ENCODE data around the gene AQP5. TPM values are rescaled to one million over a fixed set of nuclear protein-coding genes. Genes with fewer than 3 reads are reported as not detected.

The AQP5 gene
- total RNA-seq, 2 donors from 2014 or later, result not detected

- Mint-ChIP-seq H3K4me3 (peak overlapping the region; percentile 76 to 78), H3K9me3 (no peaks in the 10 kb centered on the region), H3K4me1 (ENCODE audit: low read depth) (peaks cover 6% of the 10 kb centered on the region), H3K27me3 (ENCODE audit: low read depth) (peaks cover 40% of the 10 kb centered on the region), H3K36me3 (ENCODE audit: insufficient read depth in 2 of 2) (no peaks in the 10 kb centered on the region), H3K27ac (no peak overlapping the region)
- peak; percentile 93 to 96 for DNase-seq
- peak; percentile 87 to 88 for ATAC-seq (replicated peaks in 1 of 2)
Observed at GRCh38 chr12:49967042-49967776, 5.5 kb downstream of the AQP5 start.

DNA sequence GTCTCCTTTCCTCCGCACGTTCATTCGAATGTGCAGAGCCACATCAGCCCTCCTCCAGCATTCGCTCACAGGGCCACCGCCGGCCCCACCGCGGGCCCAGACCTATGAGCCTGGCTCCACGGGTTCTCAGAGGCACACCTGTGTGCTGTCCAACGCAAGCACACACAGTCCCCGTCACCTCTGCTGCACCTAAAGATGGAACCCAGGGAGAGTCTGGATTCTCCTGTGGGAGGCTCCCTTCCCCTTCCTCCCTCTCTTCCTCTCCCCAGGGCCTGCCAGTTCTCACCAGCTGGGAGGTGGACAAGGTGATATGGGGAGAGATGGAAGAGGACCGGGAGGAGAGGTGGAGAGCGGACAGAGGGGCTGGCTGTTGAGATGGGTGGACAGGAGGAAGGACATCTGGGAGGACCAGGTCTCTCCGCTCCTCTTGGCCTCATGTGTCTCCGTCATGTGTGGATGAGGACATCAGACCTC, 6.1 kb downstream of the AQP5 start:
- no peaks in the 10 kb centered on the region for H3K36me3 Mint-ChIP-seq (ENCODE audit: insufficient read depth in 2 of 2)
- peak overlapping the region; percentile 76 to 78 for H3K4me3 Mint-ChIP-seq
- no peaks in the 10 kb centered on the region for H3K9me3 Mint-ChIP-seq
- peaks cover 34% of the 10 kb centered on the region for H3K27me3 Mint-ChIP-seq (ENCODE audit: low read depth)
- DNase-seq, result no peak
- ATAC-seq (replicated peaks in 1 of 2), result no peak
- H3K27ac Mint-ChIP-seq, result no peak overlapping the region
- H3K4me1 Mint-ChIP-seq (ENCODE audit: low read depth), result peaks cover 6% of the 10 kb centered on the region

GRCh38 chr12:49968471-49968870, 6.8 kb downstream of the AQP5 start:
- no peak overlapping the region for H3K4me3 Mint-ChIP-seq
- DNase-seq (no peak), ATAC-seq (replicated peaks in 1 of 2) (no peak)
- no peaks in the 10 kb centered on the region for H3K9me3 Mint-ChIP-seq
- H3K36me3 Mint-ChIP-seq (ENCODE audit: insufficient read depth in 2 of 2), result no peaks in the 10 kb centered on the region
- H3K4me1 Mint-ChIP-seq (ENCODE audit: low read depth), result peaks cover 6% of the 10 kb centered on the region
- H3K27me3 Mint-ChIP-seq (ENCODE audit: low read depth), result peaks cover 27% of the 10 kb centered on the region
- no peak overlapping the region for H3K27ac Mint-ChIP-seq

DNA sequence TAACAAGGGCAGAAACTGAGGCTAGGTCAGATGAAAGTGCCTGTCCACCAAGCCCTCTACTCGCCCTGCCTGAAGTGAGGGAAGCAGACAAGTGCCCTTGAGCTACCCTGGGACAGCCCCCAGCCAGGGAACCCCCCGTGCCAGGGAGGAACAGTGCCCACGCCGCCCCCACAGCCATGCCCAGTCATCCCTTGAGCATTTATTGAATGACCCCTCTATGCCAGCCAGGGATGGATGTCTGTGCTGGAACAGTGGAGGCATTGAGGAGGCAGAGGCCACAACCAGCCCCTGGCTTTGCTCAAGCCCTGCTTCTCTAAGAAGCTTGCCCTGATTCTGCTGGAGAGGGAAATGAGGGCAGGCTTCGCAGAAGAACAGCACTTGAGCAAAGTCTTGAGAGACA, 7.4 kb downstream of the AQP5 start:
- no peaks in the 10 kb centered on the region for H3K36me3 Mint-ChIP-seq (ENCODE audit: insufficient read depth in 2 of 2)
- no peak overlapping the region for H3K4me3 Mint-ChIP-seq
- H3K9me3 Mint-ChIP-seq, result no peaks in the 10 kb centered on the region
- DNase-seq (no peak), ATAC-seq (replicated peaks in 1 of 2) (no peak)
- peaks cover 22% of the 10 kb centered on the region for H3K27me3 Mint-ChIP-seq (ENCODE audit: low read depth)
- peaks cover 6% of the 10 kb centered on the region for H3K4me1 Mint-ChIP-seq (ENCODE audit: low read depth)
- no peak overlapping the region for H3K27ac Mint-ChIP-seq

DNA sequence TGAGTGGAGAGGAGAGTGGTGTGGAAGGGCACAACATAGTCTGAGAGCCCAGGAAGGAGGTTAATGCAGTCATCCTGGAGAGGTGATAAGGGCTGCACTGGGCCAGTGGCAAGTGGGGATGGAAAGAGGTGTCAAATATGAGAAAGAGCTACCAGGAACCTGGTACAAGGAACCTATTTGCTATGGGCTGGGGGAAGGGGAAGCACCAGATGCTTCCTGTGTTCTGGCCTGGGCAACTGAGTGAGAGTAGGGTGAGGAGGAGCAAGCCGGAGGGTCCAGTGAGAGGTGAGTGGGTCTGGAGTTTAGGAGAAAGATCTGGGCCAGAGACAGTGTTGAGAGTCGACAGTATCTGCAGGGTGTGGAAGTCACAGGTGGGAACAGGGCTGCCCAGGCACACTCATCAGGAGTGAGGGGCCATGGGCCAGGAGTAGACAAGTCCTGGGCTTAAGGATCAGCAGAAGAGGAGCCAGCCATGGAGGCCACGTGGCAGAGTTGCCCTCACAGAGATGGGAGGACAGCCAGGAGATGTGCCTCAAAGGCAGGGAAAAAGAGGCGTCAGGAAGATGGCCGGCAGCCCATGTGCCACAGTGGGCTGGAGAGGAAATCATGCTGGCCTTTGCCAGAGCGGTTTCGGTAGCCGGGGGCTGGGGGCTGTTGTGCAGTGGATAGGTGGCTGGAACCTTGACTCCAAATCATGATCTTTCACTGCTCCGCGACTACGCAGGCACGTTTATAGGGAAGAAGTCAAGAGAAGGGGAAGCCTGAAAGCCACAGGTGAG, 8.2 kb downstream of the AQP5 start:
- no peaks in the 10 kb centered on the region for H3K9me3 Mint-ChIP-seq
- H3K4me1 Mint-ChIP-seq (ENCODE audit: low read depth), result peaks cover 6% of the 10 kb centered on the region
- H3K27me3 Mint-ChIP-seq (ENCODE audit: low read depth), result peaks cover 14% of the 10 kb centered on the region
- no peak overlapping the region for H3K27ac Mint-ChIP-seq
- DNase-seq, result no peak
- no peak overlapping the region for H3K4me3 Mint-ChIP-seq
- no peak for ATAC-seq (replicated peaks in 1 of 2)
- H3K36me3 Mint-ChIP-seq (ENCODE audit: insufficient read depth in 2 of 2), result no peaks in the 10 kb centered on the region

- H3K4me1 Mint-ChIP-seq (ENCODE audit: low read depth), result peaks cover 6% of the 10 kb centered on the region
- H3K27me3 Mint-ChIP-seq (ENCODE audit: low read depth), result peaks cover 9% of the 10 kb centered on the region
- DNase-seq (no peak), ATAC-seq (replicated peaks in 1 of 2) (no peak)
- H3K9me3 Mint-ChIP-seq, result no peaks in the 10 kb centered on the region
- no peak overlapping the region for H3K27ac Mint-ChIP-seq
- no peak overlapping the region for H3K4me3 Mint-ChIP-seq
- no peaks in the 10 kb centered on the region for H3K36me3 Mint-ChIP-seq (ENCODE audit: insufficient read depth in 2 of 2)
Observed at GRCh38 chr12:49970658-49971057, 9.0 kb downstream of the AQP5 start.

- Mint-ChIP-seq H3K27ac (no peak overlapping the region), H3K36me3 (ENCODE audit: insufficient read depth in 2 of 2) (no peaks in the 10 kb centered on the region), H3K4me1 (ENCODE audit: low read depth) (peaks cover 6% of the 10 kb centered on the region), H3K4me3 (no peak overlapping the region), H3K27me3 (ENCODE audit: low read depth) (peaks cover 4% of the 10 kb centered on the region), H3K9me3 (no peaks in the 10 kb centered on the region)
- ATAC-seq (replicated peaks in 1 of 2), result no peak
- no peak for DNase-seq
Observed at GRCh38 chr12:49971141-49971540, 9.5 kb downstream of the AQP5 start.

- H3K9me3 Mint-ChIP-seq, result no peaks in the 10 kb centered on the region
- H3K27ac Mint-ChIP-seq, result no peak overlapping the region
- DNase-seq (no peak), ATAC-seq (replicated peaks in 1 of 2) (no peak)
- H3K4me1 Mint-ChIP-seq (ENCODE audit: low read depth), result peaks cover 2% of the 10 kb centered on the region
- H3K27me3 Mint-ChIP-seq (ENCODE audit: low read depth), result no peaks in the 10 kb centered on the region
- H3K4me3 Mint-ChIP-seq, result no peak overlapping the region
- no peaks in the 10 kb centered on the region for H3K36me3 Mint-ChIP-seq (ENCODE audit: insufficient read depth in 2 of 2)
Observed at GRCh38 chr12:49972129-49972528, 10.5 kb downstream of the AQP5 start.

DNA sequence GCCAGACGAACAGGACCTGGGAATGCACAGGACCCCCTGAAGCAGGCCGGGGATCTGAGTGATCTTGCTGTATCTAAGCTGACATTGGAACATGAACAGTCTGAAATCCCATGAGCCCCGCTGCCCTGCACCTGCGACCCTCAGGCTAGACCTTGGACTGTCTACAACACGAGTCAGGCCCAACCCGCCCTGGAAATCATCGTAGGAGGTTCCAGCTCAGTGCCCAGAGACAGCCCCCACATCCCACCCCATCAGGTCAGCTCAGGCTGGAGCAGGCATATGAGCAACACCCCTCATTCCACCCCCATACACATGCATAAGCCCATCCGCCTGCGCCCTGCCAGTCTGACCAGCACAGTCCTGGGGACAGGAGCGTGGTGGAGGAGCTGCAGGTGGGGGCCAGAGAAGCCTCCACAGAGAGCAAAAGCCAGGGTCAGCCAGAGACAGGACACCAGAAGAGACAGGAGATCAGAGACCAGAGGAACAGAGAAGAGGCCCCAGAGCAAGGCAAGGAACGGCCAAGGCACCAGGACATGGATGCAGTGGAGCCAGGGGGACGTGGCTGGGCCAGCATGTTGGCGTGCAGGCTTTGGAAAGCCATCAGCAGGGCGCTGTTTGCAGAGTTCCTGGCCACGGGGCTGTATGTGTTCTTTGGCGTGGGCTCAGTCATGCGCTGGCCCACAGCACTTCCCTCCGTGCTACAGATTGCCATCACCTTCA, 11.1 kb downstream of the AQP5 start, which contains the start of gene AQP6:
Gene AQP6 (plus strand): TSS at position 307 of the 720 bp plus-strand sequence. CDS start 227 bp downstream, at position 534.
- Mint-ChIP-seq H3K27me3 (ENCODE audit: low read depth) (no peaks in the 10 kb centered on the region), H3K4me1 (ENCODE audit: low read depth) (no peaks in the 10 kb centered on the region), H3K27ac (no peak within 1 kb of the TSS), H3K36me3 (ENCODE audit: insufficient read depth in 2 of 2) (no peaks in the 10 kb centered on the region), H3K4me3 (no peak within 1 kb of the TSS), H3K9me3 (no peaks in the 10 kb centered on the region)
- DNase-seq (no peak), ATAC-seq (replicated peaks in 1 of 2) (no peak)

- Mint-ChIP-seq H3K27ac (no peak overlapping the region), H3K36me3 (ENCODE audit: insufficient read depth in 2 of 2) (no peaks in the 10 kb centered on the region), H3K4me3 (no peak overlapping the region), H3K27me3 (ENCODE audit: low read depth) (no peaks in the 10 kb centered on the region), H3K4me1 (ENCODE audit: low read depth) (no peaks in the 10 kb centered on the region), H3K9me3 (no peaks in the 10 kb centered on the region)
- DNase-seq (no peak), ATAC-seq (replicated peaks in 1 of 2) (no peak)
Observed at GRCh38 chr12:49973361-49973830, 11.7 kb downstream of the AQP5 start.

GRCh38 chr12:49974231-49974675, 12.6 kb downstream of the AQP5 start:
- no peaks in the 10 kb centered on the region for H3K9me3 Mint-ChIP-seq
- H3K27me3 Mint-ChIP-seq (ENCODE audit: low read depth), result no peaks in the 10 kb centered on the region
- no peaks in the 10 kb centered on the region for H3K4me1 Mint-ChIP-seq (ENCODE audit: low read depth)
- H3K27ac Mint-ChIP-seq, result no peak overlapping the region
- ATAC-seq (replicated peaks in 1 of 2) (peak in 1 of 2 donors; percentile 13), DNase-seq (no peak)
- no peaks in the 10 kb centered on the region for H3K36me3 Mint-ChIP-seq (ENCODE audit: insufficient read depth in 2 of 2)
- no peak overlapping the region for H3K4me3 Mint-ChIP-seq

- H3K27me3 Mint-ChIP-seq (ENCODE audit: low read depth), result no peaks in the 10 kb centered on the region
- ATAC-seq (replicated peaks in 1 of 2), result peak in 1 of 2 donors; percentile 17
- DNase-seq, result no peak
- no peaks in the 10 kb centered on the region for H3K9me3 Mint-ChIP-seq
- H3K36me3 Mint-ChIP-seq (ENCODE audit: insufficient read depth in 2 of 2), result no peaks in the 10 kb centered on the region
- H3K4me1 Mint-ChIP-seq (ENCODE audit: low read depth), result no peaks in the 10 kb centered on the region
- no peak overlapping the region for H3K4me3 Mint-ChIP-seq
- no peak overlapping the region for H3K27ac Mint-ChIP-seq
Observed at GRCh38 chr12:49974677-49975317, 13.1 kb downstream of the AQP5 start.

Data from activated T-cell treated with anti-CD3 and anti-CD28 coated beads, Interleukin-2, amount 50 U/mL, for 72 hours (primary cell).